AG04450 (cell line): ENCODE results near the gene GADD45A. TPM values are rescaled to one million over a fixed set of nuclear protein-coding genes. Genes with fewer than 3 reads are reported as not detected.

Experiments used
- CTCF ChIA-PET: fragments of 300-600, 350-600 bp; formaldehyde crosslinking; extraction: SDS; loops from one replicate; lab custom pipeline; 2022; ENCODE audit warnings: antibody characterized with exemption, inconsistent platforms; lab: Charles Lee
- POLR2A ChIA-PET: fragments of 350-600 bp; formaldehyde crosslinking; extraction: SDS; loops from one replicate; lab custom pipeline; 2021; ENCODE audit warnings: antibody characterized with exemption, inconsistent platforms; lab: Yijun Ruan, JAX
- DNase-seq: peaks from one replicate; pipeline ENCODE4 v3.0.0-alpha.2; 2011; ENCODE audit warnings: low read depth, low spot score
- H3K27ac ChIP-seq: one replicate; pipeline ENCODE4 v1.5.1; 2012; ENCODE audit warnings: low read depth, low read length, control low read depth
- H3K27me3 ChIP-seq: one replicate; pipeline ENCODE4 v1.6.0; 2012; ENCODE audit warnings: low read length; ENCODE audit not compliant: control insufficient read depth, insufficient read depth
- H3K4me3 ChIP-seq: 2 replicates; pipeline ENCODE4 v1.5.1; 2011; ENCODE audit warnings: mild to moderate bottlenecking, low read depth, low read length, control low read depth
- H3K9me3 ChIP-seq: 2 replicates; pipeline ENCODE4 v1.5.1; 2012; ENCODE audit warnings: low read length; ENCODE audit not compliant: control insufficient read depth, insufficient read depth
- CTCF ChIP-seq: IDR thresholded peaks from 2 replicates; pipeline ENCODE4 v1.5.1; 2011; ENCODE audit warnings: low read depth, low read length, control low read depth, inconsistent platforms
- polyA plus RNA-seq: library from polyadenylated mRNA; depleted of rRNA; stranded (reverse); fragments of >200 nt; gene quantifications from 2 replicates; pipeline ENCODE4 v1.2.3, GENCODE V29; 2011

The GADD45A gene
- polyA plus RNA-seq, 1 experiment: 41.8 TPM

DNA sequence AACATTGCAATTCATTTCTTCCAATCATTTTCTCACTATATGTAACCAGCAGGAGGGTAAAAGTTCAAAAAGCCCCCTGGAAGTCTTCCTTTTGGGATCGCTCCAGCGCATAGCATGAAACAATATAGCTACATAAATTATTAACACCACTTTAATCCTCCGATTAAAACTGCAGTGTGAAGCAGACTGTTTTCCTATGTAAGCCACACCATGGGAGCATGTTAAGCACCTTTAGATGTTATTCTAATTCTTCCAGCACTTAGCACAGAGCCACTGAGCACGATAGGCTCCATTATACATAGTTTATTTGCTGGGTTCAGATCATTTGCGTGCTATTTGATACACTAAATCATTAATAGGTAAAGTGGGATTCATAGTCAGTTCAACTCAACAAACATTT, 18.4 kb upstream of the GADD45A start:
- no peaks in the 10 kb centered on the region for H3K27me3 ChIP-seq
- H3K4me3 ChIP-seq: no peak overlapping the region
- DNase-seq: no peak
- ChIA-PET CTCF (interaction anchor here (0.7 to 1.6 kb wide), 2 partner anchors 8 to 93 kb away, joined by 3 to 8 read pairs; no protein-coding TSS in a partner anchor), POLR2A (no interaction called here)
- H3K9me3 ChIP-seq: no peaks in the 10 kb centered on the region
- TF ChIP-seq CTCF: no peak
- H3K27ac ChIP-seq: no peak overlapping the region

DNA sequence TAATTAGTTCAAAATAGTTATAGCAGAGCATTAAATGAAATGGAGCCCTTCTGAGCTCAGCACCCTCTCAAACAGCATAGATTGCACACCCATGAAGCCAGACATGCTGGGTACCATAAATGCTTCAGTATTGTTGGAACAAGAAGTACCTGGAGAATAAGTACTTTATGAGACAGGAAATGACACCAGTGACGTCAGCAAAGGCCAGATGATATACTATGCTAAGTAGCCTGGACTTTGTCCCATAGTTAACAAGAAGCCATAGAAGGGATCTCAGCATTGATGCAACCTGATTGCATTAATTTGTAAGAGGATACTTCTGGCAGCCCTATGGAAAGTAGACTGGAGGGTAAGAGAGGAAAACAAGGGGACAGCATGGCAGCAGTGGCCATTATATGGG, 16.3 kb upstream of the GADD45A start:
- DNase-seq: no peak
- Histone ChIP-seq H3K9me3 (no peaks in the 10 kb centered on the region), H3K27ac (no peak overlapping the region), H3K4me3 (no peak overlapping the region), H3K27me3 (no peaks in the 10 kb centered on the region)
- no peak for TF ChIP-seq CTCF
- POLR2A ChIA-PET: no interaction called here
- CTCF ChIA-PET: no interaction called here

DNA sequence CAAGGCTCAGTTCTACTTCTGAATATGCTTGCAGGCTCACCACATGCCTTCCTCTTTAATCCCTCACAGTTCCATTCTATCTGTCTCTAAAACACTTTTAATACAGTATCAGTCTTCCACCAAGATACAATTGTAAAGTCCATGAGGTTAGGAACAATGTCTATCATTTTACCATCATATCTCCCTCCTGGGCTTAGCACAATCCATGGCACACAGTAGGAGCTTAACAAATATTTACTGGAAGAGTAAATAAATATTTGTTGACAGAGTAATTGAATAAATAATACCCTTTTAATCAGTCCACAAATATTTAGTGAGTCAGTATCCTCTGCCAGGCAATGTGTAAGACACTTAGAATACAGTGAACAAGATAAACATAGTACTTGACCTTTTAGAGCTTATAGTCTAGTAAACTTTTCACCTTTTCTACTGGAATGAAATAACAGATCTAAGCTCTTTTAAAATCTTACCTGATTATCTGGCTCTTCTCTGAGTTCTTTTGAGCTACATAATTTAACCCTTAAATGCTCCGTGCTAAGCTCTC, 12.7 kb upstream of the GADD45A start:
- Histone ChIP-seq H3K4me3 (no peak overlapping the region), H3K27ac (no peak overlapping the region), H3K27me3 (no peaks in the 10 kb centered on the region), H3K9me3 (no peaks in the 10 kb centered on the region)
- no peak for TF ChIP-seq CTCF
- CTCF ChIA-PET: interaction anchor here (0.7 kb wide), 1 partner anchor 88 kb away, joined by 3 read pairs; no protein-coding TSS in a partner anchor
- POLR2A ChIA-PET: interaction anchor here (1.1 to 1.5 kb wide), 2 partner anchors 10 to 13 kb away, joined by 3 to 10 read pairs; partner anchors contain the start of gene GADD45A
- no peak for DNase-seq

GRCh38 chr1:67673468-67674201, 11.4 kb upstream of the GADD45A start:
- CTCF ChIA-PET: interaction anchor here (1.1 to 2.1 kb wide), 4 partner anchors 87 to 141 kb away, joined by 3 to 14 read pairs (median 5); no protein-coding TSS in a partner anchor
- no peak for DNase-seq
- Histone ChIP-seq H3K9me3 (no peaks in the 10 kb centered on the region), H3K4me3 (no peak overlapping the region), H3K27me3 (no peaks in the 10 kb centered on the region), H3K27ac (no peak overlapping the region)
- POLR2A ChIA-PET: interaction anchor here (0.8 to 3.5 kb wide), 2 partner anchors 12 to 23 kb away, joined by 7 to 29 read pairs; partner anchors contain the start of gene GADD45A
- TF ChIP-seq CTCF: no peak
